Measurements from ENCODE around the gene TNS1. TPM values are rescaled to one million over a fixed set of nuclear protein-coding genes. Genes with fewer than 3 reads are reported as not detected.

The TNS1 gene
- total and polyA plus RNA-seq, 10 of the 15 experiments (the other 5 are each of a cell fraction or from before 2014, with no cell fraction given): 0.05 to 0.44 TPM; not detected in 8

DNA sequence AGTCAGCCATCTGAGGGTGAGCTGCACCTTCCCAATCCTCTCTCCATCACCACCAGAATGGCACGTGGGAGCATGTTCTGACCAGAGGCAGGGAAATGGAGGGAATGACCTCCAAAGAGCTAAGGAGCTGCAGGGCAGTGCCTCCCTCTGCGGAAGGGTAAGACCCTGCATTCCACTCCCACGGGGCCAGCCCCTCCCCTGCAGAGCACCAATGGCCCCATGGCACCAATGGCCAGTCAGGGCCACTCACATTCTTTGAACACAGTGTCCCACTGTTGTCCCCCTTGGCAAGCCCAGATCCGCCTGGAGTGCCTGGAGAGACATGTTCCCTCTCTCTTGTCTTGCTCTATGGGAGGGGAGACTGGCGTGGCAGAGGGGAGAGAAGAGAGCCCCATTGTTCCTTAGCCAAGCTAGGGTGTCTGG is 164.4 kb downstream of the TNS1 start (continued):
- TF ChIP-seq E4F1 (IDR thresholded peaks at IDR 0.05; ENCODE audit: borderline replicate concordance, partially characterized antibody): no peak
- TF ChIP-seq PAX5 (IDR thresholded peaks at IDR 0.05; ENCODE audit: borderline replicate concordance, low read depth, low read length): no peak

GRCh38 chr2:217837530-217837929 is 165.3 kb downstream of the TNS1 start:
- peaks cover 0 to 2% of the 10 kb centered on the region in 2 experiments; a peak in 2 of 4 replicates for H3K27me3 ChIP-seq (replicated peaks in 1 of 2; ENCODE audit: control insufficient read depth in 2 of 2, insufficient read depth in 2 of 2, low read length in 1 of 2)
- RAD21 ChIA-PET (ENCODE audit: unreplicated experiment): no interaction called here
- DNase-seq (ENCODE audit: low read depth, low spot score) (no peak), ATAC-seq (no peak), FAIRE-seq (no peak)
- no peaks in the 10 kb centered on the region for H3K79me2 ChIP-seq (ENCODE audit: control insufficient read depth, insufficient read depth, low read length)
- SMC1A ChIA-PET (ENCODE audit: uncharacterized antibody, unreplicated experiment): no interaction called here
- H3K9ac ChIP-seq (ENCODE audit: control insufficient read depth, insufficient read depth, low read length): no peak overlapping the region
- H4K20me1 ChIP-seq (ENCODE audit: control insufficient read depth, insufficient read depth): no peaks in the 10 kb centered on the region; the same call in 1 of the 2 replicates
- CTCF ChIA-PET: no interaction called here
- intact Hi-C loops (cut with micrococcal nuclease; ENCODE audit: unreplicated experiment): no loop called here
- in situ Hi-C loops (cut with MboI): no loop called here
- no peak overlapping the region for H3K4me2 ChIP-seq (ENCODE audit: control insufficient read depth, insufficient read depth)
- no peak overlapping the region for H3K4me3 ChIP-seq
- no peaks in the 10 kb centered on the region for H3K9me3 ChIP-seq (replicated peaks; ENCODE audit: control insufficient read depth, insufficient read depth, low read length)
- BruUV-seq (replicated peaks): no TSS peak
- WGBS (ENCODE audit: insufficient coverage, insufficient replicate concordance, low lambda C conversion rate, missing lambda C conversion rate): 11% methylated on average over 8 of the region's 8 CpGs
- POLR2A ChIA-PET: no interaction called here
- H3K4me1 ChIP-seq (ENCODE audit: control insufficient read depth, insufficient read depth, low read length): no peaks in the 10 kb centered on the region
- TF ChIP-seq NFXL1 (IDR thresholded peaks at IDR 0.05; ENCODE audit: borderline replicate concordance): no peak
- TF ChIP-seq SMARCA5 (IDR thresholded peaks at IDR 0.05): no peak
- TF ChIP-seq NFYB (IDR thresholded peaks at IDR 0.05; ENCODE audit: insufficient read depth, low read depth, low read length): no peak
- TF ChIP-seq NFYA (IDR thresholded peaks at IDR 0.05; ENCODE audit: borderline replicate concordance, low read depth, low read length): no peak
- TF ChIP-seq SREBF2 (IDR thresholded peaks at IDR 0.05; ENCODE audit: low read length): no peak
- TF ChIP-seq RELA (IDR thresholded peaks at IDR 0.05; ENCODE audit: borderline replicate concordance, partially characterized antibody): no peak
- no peak for TF ChIP-seq CREM (IDR thresholded peaks at IDR 0.05; ENCODE audit: low read depth)
- no peak for TF ChIP-seq MEF2B (IDR thresholded peaks at IDR 0.05; ENCODE audit: partially characterized antibody, poor library complexity, severe bottlenecking)
- H3K36me3 ChIP-seq (ENCODE audit: control insufficient read depth in 2 of 2, insufficient read depth in 2 of 2, low read length in 1 of 2): no peaks in the 10 kb centered on the region
- no peak overlapping the region for H3K27ac ChIP-seq (ENCODE audit: control insufficient read depth, insufficient read depth)
- H2AFZ ChIP-seq (ENCODE audit: control insufficient read depth, low read depth, low read length): no peak overlapping the region
